Neural cell (in vitro differentiated cells): ENCODE results near the gene CATSPERB. TPM values are rescaled to one million over a fixed set of nuclear protein-coding genes. Genes with fewer than 3 reads are reported as not detected.

Source experiments
- H2AFZ ChIP-seq: fragments of 200-600, 300-800 bp; sonication (generic), shearing (Covaris generic); 2 replicates; pipeline ENCODE4 v1.6.0; 2014; ENCODE audit warnings: low read depth, mild to moderate bottlenecking, antibody characterized with exemption, low read length, moderate library complexity
- H3F3A ChIP-seq: fragments of 200-600 bp; shearing (Covaris generic); 2 replicates; pipeline ENCODE4 v1.6.1; 2016; ENCODE audit warnings: mild to moderate bottlenecking, moderate library complexity, mixed read lengths, antibody characterized with exemption, low read length; ENCODE audit not compliant: insufficient read depth, poor library complexity, severe bottlenecking
- H3K27ac ChIP-seq: fragments of 200-600, 300-800 bp; sonication (generic), shearing (Covaris generic); 2 replicates; pipeline ENCODE4 v1.5.1; 2014; ENCODE audit warnings: mild to moderate bottlenecking, low read length, moderate library complexity
- H3K27me3 ChIP-seq: fragments of 300-800, 200-600 bp; sonication (generic), shearing (Covaris generic); 2 replicates; pipeline ENCODE4 v1.6.0; 2014; ENCODE audit warnings: mild to moderate bottlenecking, low read depth, low read length, moderate library complexity; ENCODE audit not compliant: insufficient read depth
- H3K36me3 ChIP-seq: fragments of 300-800, 200-600 bp; sonication (generic), shearing (Covaris generic); 2 replicates; pipeline ENCODE4 v1.5.1; 2014; ENCODE audit warnings: mild to moderate bottlenecking, antibody characterized with exemption, low read length, moderate library complexity; ENCODE audit not compliant: insufficient read depth
- H3K4me2 ChIP-seq: fragments of 300-800, 200-600 bp; sonication (generic), shearing (Covaris generic); 2 replicates; pipeline ENCODE4 v1.6.0; 2014; ENCODE audit warnings: mild to moderate bottlenecking, low read length
- H3K4me3 ChIP-seq: fragments of 300-800, 200-600 bp; sonication (generic), shearing (Covaris generic); 2 replicates; pipeline ENCODE4 v1.5.1; 2014; ENCODE audit warnings: mild to moderate bottlenecking, low read length, moderate library complexity
- H3K79me2 ChIP-seq: fragments of 200-600 bp; shearing (Covaris generic); replicated peaks from 2 replicates; pipeline ENCODE4 v1.6.0; 2014; ENCODE audit warnings: mild to moderate bottlenecking, low read length, moderate library complexity; ENCODE audit not compliant: insufficient read depth
- H3K9ac ChIP-seq: fragments of 300-800, 200-600 bp; sonication (generic), shearing (Covaris generic); 2 replicates; pipeline ENCODE4 v1.6.1; 2016; ENCODE audit warnings: mild to moderate bottlenecking, low read length, mixed read lengths
- H3K9me2 ChIP-seq: fragments of 200-600 bp; shearing (Covaris generic); 2 replicates; pipeline ENCODE4 v1.6.1; 2016; ENCODE audit warnings: mild to moderate bottlenecking, low read length, mixed read lengths; ENCODE audit not compliant: insufficient read depth
- H3K9me3 ChIP-seq: fragments of 200-600, 300-800 bp; sonication (generic), shearing (Covaris generic); 2 replicates; pipeline ENCODE4 v1.6.1; 2016; ENCODE audit warnings: mild to moderate bottlenecking, mixed run types, low read length, moderate library complexity, mixed read lengths
- H4K20me1 ChIP-seq: fragments of 200-600 bp; shearing (Covaris generic); 2 replicates; pipeline ENCODE4 v1.6.1; 2016; ENCODE audit warnings: mild to moderate bottlenecking, mixed run types; ENCODE audit not compliant: insufficient read depth
- EP300 ChIP-seq: fragments of 450-650 bp; conservative IDR thresholded peaks from 2 replicates; pipeline ENCODE4 v1.6.1; 2014; ENCODE audit warnings: antibody characterized with exemption, mild to moderate bottlenecking, moderate library complexity; ENCODE audit not compliant: poor library complexity, severe bottlenecking
- EZH2 ChIP-seq: fragments of 200-600, 300-800 bp; shearing (Covaris generic), sonication (generic); IDR thresholded peaks from 2 replicates; pipeline ENCODE4 v1.6.1; 2014; ENCODE audit warnings: antibody characterized with exemption, low read length, borderline replicate concordance, mild to moderate bottlenecking; ENCODE audit not compliant: insufficient read depth, poor library complexity, severe bottlenecking
- MXI1 ChIP-seq: fragments of 450-650 bp; conservative IDR thresholded peaks from 2 replicates; pipeline ENCODE4 v1.6.1; 2014; ENCODE audit warnings: antibody characterized with exemption, mild to moderate bottlenecking; ENCODE audit not compliant: poor library complexity, severe bottlenecking
- POLR2AphosphoS5 ChIP-seq: IDR thresholded peaks from 2 replicates; pipeline ENCODE4 v1.6.1; 2012
- RAD21 ChIP-seq: fragments of 450-650 bp; conservative IDR thresholded peaks from 2 replicates; pipeline ENCODE4 v1.6.1; 2014; ENCODE audit warnings: antibody characterized with exemption, mild to moderate bottlenecking, moderate library complexity
- SMC3 ChIP-seq: fragments of 450-650 bp; conservative IDR thresholded peaks from 2 replicates; pipeline ENCODE4 v1.6.1; 2014; ENCODE audit warnings: antibody characterized with exemption, mild to moderate bottlenecking, moderate library complexity; ENCODE audit not compliant: poor library complexity
- TAF1 ChIP-seq: IDR thresholded peaks from 2 replicates; pipeline ENCODE4 v1.6.1; 2012; ENCODE audit warnings: low read depth
- polyA plus RNA-seq: library from polyadenylated mRNA; depleted of rRNA; stranded (reverse); fragments of >200 nt; gene quantifications from 2 replicates; pipeline ENCODE4 v1.2.3, GENCODE V29; 2014
- TF ChIP-seq, protein P1 (sequence below): fragments of 450-650 bp; IDR thresholded peaks from 2 replicates; pipeline ENCODE4 v1.5.1; 2014; ENCODE audit warnings: antibody characterized with exemption, mild to moderate bottlenecking, moderate library complexity; ENCODE audit not compliant: poor library complexity, severe bottlenecking
- TF ChIP-seq, protein P2 (sequence below): IDR thresholded peaks from 2 replicates; pipeline ENCODE4 v1.6.1; 2012; ENCODE audit warnings: borderline replicate concordance

CATSPERB gene
- polyA plus RNA-seq, 1 donor from 2014 or later = not detected

DNA sequence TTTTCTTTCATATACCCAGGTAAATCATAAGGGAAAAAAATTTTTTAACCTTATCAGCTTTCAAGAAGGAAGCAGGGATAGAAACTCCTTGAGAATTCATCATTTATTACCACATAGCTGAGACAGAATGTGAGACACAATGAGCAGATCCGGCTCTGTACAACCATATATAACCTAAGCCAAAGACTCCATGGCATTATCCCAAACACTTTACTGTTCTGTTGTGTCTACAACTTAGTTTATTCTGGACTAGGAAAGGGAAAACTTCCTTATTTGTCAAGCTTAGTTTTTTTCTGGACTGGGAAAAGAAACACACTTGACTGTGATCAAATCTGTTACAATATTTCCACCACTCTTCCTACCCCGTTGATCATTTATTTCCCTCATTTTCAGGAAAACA lies 38.3 kb upstream of the CATSPERB start:
- Histone ChIP-seq H3K79me2 (no peaks in the 10 kb centered on the region), H3F3A (no peaks in the 10 kb centered on the region), H3K4me3 (no peak overlapping the region), H3K9me2 (no peaks in the 10 kb centered on the region), H3K36me3 (no peaks in the 10 kb centered on the region), H3K27ac (no peak overlapping the region), H3K27me3 (no peaks in the 10 kb centered on the region), H3K9ac (no peak overlapping the region), H4K20me1 (no peaks in the 10 kb centered on the region), H3K9me3 (no peaks in the 10 kb centered on the region), H3K4me2 (no peak overlapping the region), H2AFZ (no peak overlapping the region)
- TF ChIP-seq, protein P1, sequence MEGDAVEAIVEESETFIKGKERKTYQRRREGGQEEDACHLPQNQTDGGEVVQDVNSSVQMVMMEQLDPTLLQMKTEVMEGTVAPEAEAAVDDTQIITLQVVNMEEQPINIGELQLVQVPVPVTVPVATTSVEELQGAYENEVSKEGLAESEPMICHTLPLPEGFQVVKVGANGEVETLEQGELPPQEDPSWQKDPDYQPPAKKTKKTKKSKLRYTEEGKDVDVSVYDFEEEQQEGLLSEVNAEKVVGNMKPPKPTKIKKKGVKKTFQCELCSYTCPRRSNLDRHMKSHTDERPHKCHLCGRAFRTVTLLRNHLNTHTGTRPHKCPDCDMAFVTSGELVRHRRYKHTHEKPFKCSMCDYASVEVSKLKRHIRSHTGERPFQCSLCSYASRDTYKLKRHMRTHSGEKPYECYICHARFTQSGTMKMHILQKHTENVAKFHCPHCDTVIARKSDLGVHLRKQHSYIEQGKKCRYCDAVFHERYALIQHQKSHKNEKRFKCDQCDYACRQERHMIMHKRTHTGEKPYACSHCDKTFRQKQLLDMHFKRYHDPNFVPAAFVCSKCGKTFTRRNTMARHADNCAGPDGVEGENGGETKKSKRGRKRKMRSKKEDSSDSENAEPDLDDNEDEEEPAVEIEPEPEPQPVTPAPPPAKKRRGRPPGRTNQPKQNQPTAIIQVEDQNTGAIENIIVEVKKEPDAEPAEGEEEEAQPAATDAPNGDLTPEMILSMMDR = no peak
- TF ChIP-seq MXI1 = no peak
- no peak for TF ChIP-seq TAF1
- no peak for TF ChIP-seq POLR2AphosphoS5
- no peak for TF ChIP-seq RAD21
- no peak for TF ChIP-seq SMC3
- TF ChIP-seq EZH2 = no peak
- TF ChIP-seq, protein P2, sequence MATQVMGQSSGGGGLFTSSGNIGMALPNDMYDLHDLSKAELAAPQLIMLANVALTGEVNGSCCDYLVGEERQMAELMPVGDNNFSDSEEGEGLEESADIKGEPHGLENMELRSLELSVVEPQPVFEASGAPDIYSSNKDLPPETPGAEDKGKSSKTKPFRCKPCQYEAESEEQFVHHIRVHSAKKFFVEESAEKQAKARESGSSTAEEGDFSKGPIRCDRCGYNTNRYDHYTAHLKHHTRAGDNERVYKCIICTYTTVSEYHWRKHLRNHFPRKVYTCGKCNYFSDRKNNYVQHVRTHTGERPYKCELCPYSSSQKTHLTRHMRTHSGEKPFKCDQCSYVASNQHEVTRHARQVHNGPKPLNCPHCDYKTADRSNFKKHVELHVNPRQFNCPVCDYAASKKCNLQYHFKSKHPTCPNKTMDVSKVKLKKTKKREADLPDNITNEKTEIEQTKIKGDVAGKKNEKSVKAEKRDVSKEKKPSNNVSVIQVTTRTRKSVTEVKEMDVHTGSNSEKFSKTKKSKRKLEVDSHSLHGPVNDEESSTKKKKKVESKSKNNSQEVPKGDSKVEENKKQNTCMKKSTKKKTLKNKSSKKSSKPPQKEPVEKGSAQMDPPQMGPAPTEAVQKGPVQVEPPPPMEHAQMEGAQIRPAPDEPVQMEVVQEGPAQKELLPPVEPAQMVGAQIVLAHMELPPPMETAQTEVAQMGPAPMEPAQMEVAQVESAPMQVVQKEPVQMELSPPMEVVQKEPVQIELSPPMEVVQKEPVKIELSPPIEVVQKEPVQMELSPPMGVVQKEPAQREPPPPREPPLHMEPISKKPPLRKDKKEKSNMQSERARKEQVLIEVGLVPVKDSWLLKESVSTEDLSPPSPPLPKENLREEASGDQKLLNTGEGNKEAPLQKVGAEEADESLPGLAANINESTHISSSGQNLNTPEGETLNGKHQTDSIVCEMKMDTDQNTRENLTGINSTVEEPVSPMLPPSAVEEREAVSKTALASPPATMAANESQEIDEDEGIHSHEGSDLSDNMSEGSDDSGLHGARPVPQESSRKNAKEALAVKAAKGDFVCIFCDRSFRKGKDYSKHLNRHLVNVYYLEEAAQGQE = no peak
- no peak for TF ChIP-seq EP300

DNA sequence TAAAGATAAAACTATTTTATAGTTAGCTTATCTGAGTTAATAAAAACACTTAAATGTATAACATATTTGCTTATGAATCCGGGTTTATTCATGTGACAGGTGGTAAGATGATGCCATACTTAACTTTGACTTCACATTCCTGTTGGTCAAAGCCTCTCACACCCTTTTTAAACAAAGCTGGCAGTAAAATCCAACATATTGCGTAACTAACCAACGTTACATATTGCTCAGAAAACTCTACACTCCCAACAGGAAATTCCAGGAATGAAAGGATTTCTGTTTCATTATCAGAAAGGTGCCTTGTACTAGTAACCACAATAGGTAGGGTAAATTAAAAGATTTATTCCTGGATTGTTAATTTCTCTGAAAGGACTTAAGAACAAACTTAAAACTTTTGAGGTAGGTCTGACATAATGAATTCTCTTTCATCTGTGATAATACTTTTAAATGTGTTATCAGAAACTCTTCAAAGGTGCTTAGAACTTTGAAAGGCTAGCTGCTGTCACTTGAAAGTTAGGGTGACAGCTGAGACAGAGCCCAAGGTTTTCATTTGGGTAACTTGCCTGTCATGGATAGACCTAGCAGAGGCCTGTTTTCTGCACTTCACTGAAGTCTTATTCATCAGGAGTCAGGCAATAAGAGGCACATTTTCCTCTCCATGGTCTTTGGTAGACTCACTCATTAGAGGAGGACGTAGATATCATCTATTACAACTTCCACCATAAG lies 23.8 kb upstream of the CATSPERB start:
- Histone ChIP-seq H3F3A (no peaks in the 10 kb centered on the region), H3K36me3 (no peaks in the 10 kb centered on the region), H3K79me2 (no peaks in the 10 kb centered on the region), H3K4me3 (no peak overlapping the region), H3K27ac (no peak overlapping the region), H3K9ac (no peak overlapping the region), H2AFZ (no peak overlapping the region), H3K27me3 (no peaks in the 10 kb centered on the region), H3K4me2 (no peak overlapping the region), H4K20me1 (no peaks in the 10 kb centered on the region), H3K9me2 (no peaks in the 10 kb centered on the region), H3K9me3 (no peaks in the 10 kb centered on the region)
- TF ChIP-seq SMC3 (no peak), EZH2 (no peak), MXI1 (no peak), RAD21 (no peak)
- TF ChIP-seq, protein P2 = no peak
- TF ChIP-seq, protein P1 = no peak
